Lower lobe of right lung (tissue), 2 donors: ENCODE results near the gene RACK1. TPM values are rescaled to one million over a fixed set of nuclear protein-coding genes. Genes with fewer than 3 reads are reported as not detected.

ENCODE experiments used
- ATAC-seq, 2 donors: fragments of 200-7000 bp; cut with Tn5 transposase; one replicate each; pipeline ENCODE4 v1.9.1; 2020 to 2022; ENCODE audit warnings: mild to moderate bottlenecking in 2 of 2, moderate library complexity in 2 of 2
- DNase-seq: peaks from one replicate; pipeline ENCODE4 v3.0.0-alpha.2; 2020
- H3K27ac ChIP-seq: fragments of 200-600 bp; one replicate; pipeline ENCODE4 v1.8.0; 2022
- H3K27me3 ChIP-seq: fragments of 200-600 bp; one replicate; pipeline ENCODE4 v1.8.0; 2022; ENCODE audit warnings: low read depth
- H3K36me3 ChIP-seq: fragments of 200-600 bp; one replicate; pipeline ENCODE4 v1.8.0; 2022; ENCODE audit warnings: mild to moderate bottlenecking
- H3K4me1 ChIP-seq: fragments of 200-600 bp; one replicate; pipeline ENCODE4 v1.8.0; 2022
- H3K4me3 ChIP-seq: fragments of 200-600 bp; one replicate; pipeline ENCODE4 v1.8.0; 2022; ENCODE audit warnings: mild to moderate bottlenecking
- H3K9me3 ChIP-seq: fragments of 200-600 bp; one replicate; pipeline ENCODE4 v1.8.0; 2022
- intact Hi-C: fragments of 100-400 bp; cut with DNase I; formaldehyde crosslinking; loops from one replicate; pipeline ENCODE4 v1.11.0; 2022
- total RNA-seq: library from RNA; stranded (reverse); fragmentation: NEBNext Ultra II Directional; extraction: Animal tissue kit (Norgen Biotek cat#: 25700); gene quantifications from one replicate; pipeline ENCODE4 v1.2.1, GENCODE V29; 2021
- TF ChIP-seq, protein P1 (sequence below): fragments of 200-600 bp; IDR thresholded peaks from one replicate; pipeline ENCODE4 v1.8.0; 2022; ENCODE audit warnings: antibody characterized with exemption, mild to moderate bottlenecking
- donor health status: DM: no; HTN: yes; CAD: no; lungs with severe emphysema.

RACK1 gene
- total RNA-seq, 1 donor from 2014 or later = 1,202 TPM

DNA sequence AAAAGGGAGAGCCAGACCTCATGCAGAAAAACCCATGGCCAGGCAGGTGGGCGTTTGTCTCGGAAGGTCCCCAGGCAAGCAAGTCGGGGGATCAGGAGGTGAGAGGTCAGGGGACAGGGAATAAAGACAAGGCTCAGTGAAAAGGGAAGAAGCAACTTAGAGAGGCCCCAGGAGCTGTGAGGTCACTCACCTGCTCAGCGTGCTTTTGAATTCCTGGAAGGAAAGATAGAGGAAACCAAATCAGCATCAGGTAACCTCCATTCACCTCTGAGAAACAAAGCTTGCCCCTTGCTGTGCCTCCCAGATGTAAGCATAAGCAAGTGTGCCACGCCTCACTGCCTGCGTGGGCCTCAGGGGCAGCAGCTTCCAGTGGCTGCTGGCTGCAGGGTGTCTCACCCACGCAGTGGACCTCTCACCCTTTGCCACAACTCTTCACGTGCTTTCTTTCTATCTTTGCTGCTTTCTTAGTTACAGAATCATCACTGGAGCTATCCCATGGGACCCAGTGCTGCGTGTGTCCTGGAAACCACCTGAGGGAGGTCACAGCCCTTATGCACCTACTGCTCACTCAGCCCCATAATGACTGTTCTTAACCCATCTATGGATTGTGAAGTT lies 44.7 kb downstream of the RACK1 start:
- ATAC-seq = no peak
- peaks cover 8% of the 10 kb centered on the region for H3K4me1 ChIP-seq
- no peak overlapping the region for H3K4me3 ChIP-seq
- intact Hi-C loops = no loop called here
- DNase-seq = no peak
- no peak overlapping the region for H3K27ac ChIP-seq
- H3K36me3 ChIP-seq = no peaks in the 10 kb centered on the region
- no peaks in the 10 kb centered on the region for H3K9me3 ChIP-seq
- H3K27me3 ChIP-seq = no peaks in the 10 kb centered on the region
- TF ChIP-seq, protein P1, sequence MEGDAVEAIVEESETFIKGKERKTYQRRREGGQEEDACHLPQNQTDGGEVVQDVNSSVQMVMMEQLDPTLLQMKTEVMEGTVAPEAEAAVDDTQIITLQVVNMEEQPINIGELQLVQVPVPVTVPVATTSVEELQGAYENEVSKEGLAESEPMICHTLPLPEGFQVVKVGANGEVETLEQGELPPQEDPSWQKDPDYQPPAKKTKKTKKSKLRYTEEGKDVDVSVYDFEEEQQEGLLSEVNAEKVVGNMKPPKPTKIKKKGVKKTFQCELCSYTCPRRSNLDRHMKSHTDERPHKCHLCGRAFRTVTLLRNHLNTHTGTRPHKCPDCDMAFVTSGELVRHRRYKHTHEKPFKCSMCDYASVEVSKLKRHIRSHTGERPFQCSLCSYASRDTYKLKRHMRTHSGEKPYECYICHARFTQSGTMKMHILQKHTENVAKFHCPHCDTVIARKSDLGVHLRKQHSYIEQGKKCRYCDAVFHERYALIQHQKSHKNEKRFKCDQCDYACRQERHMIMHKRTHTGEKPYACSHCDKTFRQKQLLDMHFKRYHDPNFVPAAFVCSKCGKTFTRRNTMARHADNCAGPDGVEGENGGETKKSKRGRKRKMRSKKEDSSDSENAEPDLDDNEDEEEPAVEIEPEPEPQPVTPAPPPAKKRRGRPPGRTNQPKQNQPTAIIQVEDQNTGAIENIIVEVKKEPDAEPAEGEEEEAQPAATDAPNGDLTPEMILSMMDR = no peak

DNA sequence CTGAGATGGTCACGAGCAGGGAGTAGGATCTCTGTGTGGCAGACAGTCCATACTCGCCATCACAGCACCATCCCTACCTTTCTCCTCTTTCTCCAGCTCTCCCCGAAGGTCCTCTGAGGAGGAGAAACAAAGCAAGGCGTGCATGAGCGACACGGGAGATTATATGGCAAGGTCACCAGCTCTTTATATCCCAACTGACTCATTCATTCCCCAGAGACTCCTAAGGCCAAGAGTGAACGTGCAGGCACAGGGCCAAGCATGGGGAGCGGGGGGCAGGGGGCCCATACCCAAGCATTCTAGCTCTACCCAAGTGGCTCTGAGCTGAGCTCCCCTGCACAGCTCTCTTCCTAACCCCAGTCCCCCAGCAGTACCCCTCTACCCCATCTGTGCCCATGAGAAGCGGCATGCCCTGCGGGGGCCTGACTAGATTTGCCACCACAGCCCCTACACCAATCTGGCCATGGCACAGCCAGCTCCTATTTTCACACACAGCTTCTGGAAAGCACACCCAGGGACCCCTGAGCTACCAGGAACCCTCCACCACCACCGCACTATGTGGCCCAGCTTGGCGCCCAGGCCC lies 45.5 kb downstream of the RACK1 start:
- intact Hi-C loops = no loop called here
- Histone ChIP-seq H3K9me3 (no peaks in the 10 kb centered on the region), H3K27me3 (no peaks in the 10 kb centered on the region), H3K36me3 (no peaks in the 10 kb centered on the region), H3K27ac (no peak overlapping the region), H3K4me1 (peaks cover under 1% of the 10 kb centered on the region), H3K4me3 (no peak overlapping the region)
- DNase-seq = no peak
- TF ChIP-seq, protein P1 = no peak
- ATAC-seq = no peak

DNA sequence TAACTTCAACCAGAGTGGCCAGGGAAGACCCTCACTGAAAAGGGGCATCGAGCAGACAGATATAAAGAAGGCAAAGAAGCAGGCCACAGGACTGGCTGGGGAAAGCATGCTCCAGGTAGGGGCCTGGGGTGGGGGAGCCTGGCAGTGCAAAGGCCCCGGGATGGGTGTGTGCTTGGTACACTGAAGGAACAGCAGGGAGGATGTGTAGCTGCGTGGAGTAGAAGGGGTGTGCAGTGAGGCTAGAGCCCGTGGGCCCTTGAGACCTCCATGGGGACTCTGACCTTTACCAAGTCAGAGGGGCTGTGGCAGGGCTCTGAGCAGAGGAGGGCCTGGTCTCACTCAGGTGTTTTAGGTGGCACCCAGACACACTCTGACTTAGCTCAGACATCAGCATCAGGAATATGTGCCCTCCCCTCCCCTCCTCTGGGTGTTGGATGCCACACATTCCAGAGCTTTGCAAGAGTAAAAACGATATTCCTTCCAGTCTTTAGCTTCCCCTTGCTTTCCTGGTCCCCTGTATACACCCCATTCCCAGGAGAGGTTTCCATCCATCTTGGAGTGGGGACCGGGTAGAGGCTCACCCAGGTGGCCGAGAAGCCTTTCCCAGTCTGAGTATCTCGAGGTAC lies 46.3 kb downstream of the RACK1 start:
- no peaks in the 10 kb centered on the region for H3K9me3 ChIP-seq
- ATAC-seq (no peak), DNase-seq (no peak)
- H3K36me3 ChIP-seq = no peaks in the 10 kb centered on the region
- peaks cover 3% of the 10 kb centered on the region for H3K4me1 ChIP-seq
- no peak overlapping the region for H3K4me3 ChIP-seq
- TF ChIP-seq, protein P1 = no peak
- intact Hi-C loops = no loop called here
- no peaks in the 10 kb centered on the region for H3K27me3 ChIP-seq
- no peak overlapping the region for H3K27ac ChIP-seq

DNA sequence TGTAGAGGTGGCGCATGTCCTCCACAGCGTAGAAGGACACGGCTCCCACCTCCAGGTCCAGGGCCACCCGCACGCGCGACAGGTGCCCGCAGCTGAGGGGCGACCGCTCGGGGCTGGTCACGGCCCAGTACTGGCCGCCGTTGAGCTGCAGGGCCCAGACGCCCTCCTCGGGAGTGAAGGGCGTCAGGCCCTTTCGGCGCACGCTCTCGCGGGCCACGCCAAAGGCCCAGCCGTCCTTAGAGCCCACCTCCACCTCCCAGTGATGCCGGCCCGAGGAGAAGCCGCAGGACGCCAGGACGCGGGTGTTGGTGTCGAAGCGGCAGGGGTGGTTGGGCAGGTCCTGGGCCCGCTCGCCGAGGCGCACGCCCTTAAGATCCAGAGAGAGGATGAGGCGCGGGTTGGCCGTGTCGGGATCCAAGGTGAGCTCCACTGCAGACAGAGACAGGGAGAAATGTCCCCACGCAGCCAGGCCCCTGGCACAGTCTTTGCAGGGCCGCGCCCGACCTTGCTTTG lies 48.4 kb downstream of the RACK1 start:
- no peak overlapping the region for H3K4me3 ChIP-seq
- intact Hi-C loops = no loop called here
- TF ChIP-seq, protein P1 = no peak
- no peak for DNase-seq
- no peak for ATAC-seq
- H3K4me1 ChIP-seq = peaks cover 6% of the 10 kb centered on the region
- no peaks in the 10 kb centered on the region for H3K36me3 ChIP-seq
- no peak overlapping the region for H3K27ac ChIP-seq
- H3K9me3 ChIP-seq = no peaks in the 10 kb centered on the region
- H3K27me3 ChIP-seq = no peaks in the 10 kb centered on the region

DNA sequence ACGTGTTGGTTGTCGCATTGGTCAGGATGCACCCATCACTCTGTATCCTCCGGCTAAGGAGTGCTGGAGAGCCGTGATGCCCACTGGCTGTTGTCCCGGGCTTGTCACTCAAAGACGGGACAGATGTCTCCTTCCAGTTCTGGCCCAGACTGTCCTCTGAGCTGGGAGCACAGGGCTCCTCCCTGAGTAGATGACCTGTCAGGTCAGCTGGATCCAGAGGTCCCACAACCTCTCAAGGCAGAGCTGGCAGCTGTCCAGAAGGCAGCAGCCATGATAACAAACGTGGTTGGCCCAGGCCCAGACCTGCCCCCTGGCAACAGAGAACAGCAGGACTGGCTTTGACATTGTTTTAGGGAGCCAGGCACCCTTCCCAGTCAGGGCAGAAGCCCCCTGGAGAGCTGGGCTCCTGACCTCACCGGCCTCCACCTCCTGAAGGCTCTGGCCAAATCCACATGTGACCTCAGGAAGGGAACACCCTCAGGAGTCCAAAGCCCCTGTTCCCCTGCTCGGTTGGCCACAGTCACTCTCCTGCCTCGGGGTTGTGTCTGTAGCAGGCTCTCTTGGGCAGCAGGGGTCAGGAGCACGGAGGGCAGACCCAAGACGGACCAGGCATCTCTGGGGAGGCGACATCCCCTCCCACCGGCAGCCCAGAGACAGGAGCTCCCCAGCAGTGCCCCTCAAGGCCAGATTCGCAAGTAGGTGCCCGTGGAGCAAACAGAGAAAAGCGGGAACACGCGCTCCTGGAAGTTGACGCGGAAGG lies 49.0 kb downstream of the RACK1 start:
- H3K4me1 ChIP-seq = peaks cover 6% of the 10 kb centered on the region
- H3K4me3 ChIP-seq = no peak overlapping the region
- no peaks in the 10 kb centered on the region for H3K9me3 ChIP-seq
- TF ChIP-seq, protein P1 = no peak
- H3K36me3 ChIP-seq = no peaks in the 10 kb centered on the region
- H3K27me3 ChIP-seq = no peaks in the 10 kb centered on the region
- intact Hi-C loops = no loop called here
- DNase-seq (no peak), ATAC-seq (no peak)
- no peak overlapping the region for H3K27ac ChIP-seq
